Keratinocyte (primary cell): ENCODE measurements around the gene XPC. TPM values are rescaled to one million over a fixed set of nuclear protein-coding genes. Genes with fewer than 3 reads are reported as not detected.
A peak's percentile ranks its signal among the peaks of the same experiment; 100 is the strongest.

ENCODE experiments used
- DNase-seq: peaks from one replicate; pipeline ENCODE4 v3.0.0-alpha.2; 2011; ENCODE audit warnings: low read depth, missing footprints, low spot score
- FAIRE-seq: peaks from 2 replicates; lab custom pipeline; 2011; peaks lifted over from hg19 to GRCh38; lab: Jason Lieb, UNC
- H2AFZ ChIP-seq: 2 replicates; pipeline ENCODE4 v1.6.0; 2012; ENCODE audit warnings: low read length, control low read depth, inconsistent platforms; ENCODE audit not compliant: control insufficient read depth
- H3K27ac ChIP-seq: 2 replicates; pipeline ENCODE4 v1.5.1; 2011; ENCODE audit warnings: low read length; ENCODE audit not compliant: control insufficient read depth, insufficient read depth
- H3K27me3 ChIP-seq: 3 replicates; pipeline ENCODE4 v1.6.0; 2011; ENCODE audit warnings: low read length; ENCODE audit not compliant: control insufficient read depth, insufficient read depth; ENCODE audit errors: extremely low read depth
- H3K36me3 ChIP-seq, 2 experiments: 2 replicates in 1 of 2; 3 replicates in 1 of 2; pipeline ENCODE4 v1.5.1; 2011; ENCODE audit warnings: low read length in 2 of 2, mild to moderate bottlenecking in 1 of 2; ENCODE audit not compliant: control insufficient read depth in 2 of 2, insufficient read depth in 2 of 2; ENCODE audit errors: extremely low read depth in 1 of 2
- H3K4me1 ChIP-seq: 3 replicates; pipeline ENCODE4 v1.5.1; 2011; ENCODE audit warnings: low read length; ENCODE audit not compliant: control insufficient read depth, insufficient read depth; ENCODE audit errors: extremely low read depth
- H3K4me2 ChIP-seq: 3 replicates; pipeline ENCODE4 v1.6.0; 2011; ENCODE audit warnings: low read depth, low read length; ENCODE audit not compliant: control insufficient read depth, insufficient read depth; ENCODE audit errors: extremely low read depth
- H3K4me3 ChIP-seq, 3 experiments: fragments of 200-600 bp in 1 of 3; sonication (generic) in 1 of 3; 2 replicates in 2 of 3; 3 replicates in 1 of 3; pipeline ENCODE4 v1.5.1; 2011 to 2016; ENCODE audit warnings: low read length in 3 of 3, mild to moderate bottlenecking in 3 of 3, control low read depth in 2 of 3, inconsistent platforms in 1 of 3, low read depth in 1 of 3, mixed read lengths in 1 of 3, mixed run types in 1 of 3, moderate library complexity in 1 of 3; ENCODE audit not compliant: control insufficient read depth in 2 of 3, insufficient read depth in 2 of 3; ENCODE audit errors: extremely low read depth in 1 of 3
- H3K79me2 ChIP-seq: 2 replicates; pipeline ENCODE4 v1.6.0; 2012; ENCODE audit warnings: low read length; ENCODE audit not compliant: control insufficient read depth, insufficient read depth
- H3K9ac ChIP-seq: 3 replicates; pipeline ENCODE4 v1.6.0; 2011; ENCODE audit warnings: low read length; ENCODE audit not compliant: control insufficient read depth, insufficient read depth; ENCODE audit errors: extremely low read depth
- H3K9me1 ChIP-seq: 3 replicates; pipeline ENCODE4 v1.6.0; 2011; ENCODE audit warnings: low read length; ENCODE audit not compliant: control insufficient read depth, insufficient read depth; ENCODE audit errors: extremely low read depth
- H3K9me3 ChIP-seq: 2 replicates; pipeline ENCODE4 v1.5.1; 2012; ENCODE audit warnings: low read depth, low read length; ENCODE audit not compliant: control insufficient read depth
- H4K20me1 ChIP-seq: 3 replicates; pipeline ENCODE4 v1.6.0; 2011; ENCODE audit warnings: low read length; ENCODE audit not compliant: control insufficient read depth, insufficient read depth; ENCODE audit errors: extremely low read depth
- CTCF ChIP-seq, 3 experiments: IDR thresholded peaks in 1 of 3; conservative IDR thresholded peaks in 1 of 3; optimal IDR thresholded peaks in 1 of 3; 2 replicates in 2 of 3; 3 replicates in 1 of 3; pipeline versions ENCODE3 to v1.5.1; 2011; ENCODE audit warnings: low read length in 3 of 3, mild to moderate bottlenecking in 3 of 3, moderate library complexity in 2 of 3, control low read depth in 1 of 3, inconsistent platforms in 1 of 3; ENCODE audit not compliant: insufficient read depth in 2 of 3; ENCODE audit errors: extremely low read depth in 1 of 3
- EZH2 ChIP-seq: IDR thresholded peaks from one replicate; pipeline ENCODE4 v1.6.1; 2012; ENCODE audit warnings: inconsistent platforms, mild to moderate bottlenecking, low read length, moderate library complexity
- dilution Hi-C: fragments of 300-500 bp; cut with MboI; formaldehyde crosslinking; loops from one replicate; pipeline ENCODE4 v1.7.0; 2020; ENCODE audit warnings: low sequenced_read_pairs; ENCODE audit not compliant: extremely low pct_ligation_motif_present
- polyA plus RNA-seq, 5 experiments: library from polyadenylated mRNA; depleted of rRNA in 3 of 5; stranded (reverse) in 3 of 5; stranded (forward) in 1 of 5; unstranded in 1 of 5; fragments of >200 nt; gene quantifications; 1 replicate in 1 of 5; 2 replicates in 3 of 5; 3 replicates in 1 of 5; pipeline versions ENCODE4 v1.2.1 to v1.2.3, GENCODE V29; 2011 to 2012; ENCODE audit warnings: missing spikeins in 2 of 5, low read depth in 1 of 5, low replicate concordance in 1 of 5

XPC gene
- polyA plus RNA-seq, 1 donor (not counting 4 experiments of a cell fraction or from before 2014, with no cell fraction given), result 24.9 TPM

GRCh38 chr3:14118400-14119381, 59.7 kb downstream of the XPC start:
- dilution Hi-C loops, result no loop called here

GRCh38 chr3:14117468-14118399, 60.7 kb downstream of the XPC start:
- no peak for FAIRE-seq
- H3K79me2 ChIP-seq, result peaks cover 23% of the 10 kb centered on the region
- no peak overlapping the region for H3K4me3 ChIP-seq
- no peaks in the 10 kb centered on the region for H3K27me3 ChIP-seq
- no peak overlapping the region for H3K9ac ChIP-seq
- peaks cover 25 to 38% of the 10 kb centered on the region in 2 experiments for H3K36me3 ChIP-seq
- no peak overlapping the region for H2AFZ ChIP-seq
- no peaks in the 10 kb centered on the region for H4K20me1 ChIP-seq
- TF ChIP-seq EZH2 (no peak), CTCF (optimal IDR thresholded peaks at IDR 0.05 in 1 of 3, IDR thresholded peaks at IDR 0.05 in 1 of 3, conservative IDR thresholded peaks at IDR 0.05 in 1 of 3; ENCODE audit: extremely low read depth in 1 of 3, insufficient read depth in 2 of 3, low read length in 3 of 3) (no peak)
- no peaks in the 10 kb centered on the region for H3K9me3 ChIP-seq
- dilution Hi-C loops, result no loop called here
- H3K4me1 ChIP-seq, result peaks cover 22% of the 10 kb centered on the region
- no peak overlapping the region for H3K27ac ChIP-seq
- DNase-seq, result no peak
- H3K4me2 ChIP-seq, result no peak overlapping the region
- no peaks in the 10 kb centered on the region for H3K9me1 ChIP-seq

More at GRCh38 chr3:14118400-14119381, 59.7 kb downstream of the XPC start:
- Histone ChIP-seq H4K20me1 (no peaks in the 10 kb centered on the region), H3K4me2 (peak overlapping the region; percentile 20), H3K27me3 (no peaks in the 10 kb centered on the region), H3K4me1 (peaks cover 28% of the 10 kb centered on the region), H3K27ac (peak overlapping the region; percentile 16), H3K79me2 (peaks cover 29% of the 10 kb centered on the region), H3K9me3 (no peaks in the 10 kb centered on the region), H3K36me3 (peaks cover 23 to 38% of the 10 kb centered on the region in 2 experiments), H3K9me1 (no peaks in the 10 kb centered on the region), H3K9ac (peak overlapping the region; percentile 5), H2AFZ (no peak overlapping the region), H3K4me3 (no peak overlapping the region)
- DNase-seq, result no peak
- FAIRE-seq, result no peak
- no peak for TF ChIP-seq CTCF (optimal IDR thresholded peaks at IDR 0.05 in 1 of 3, IDR thresholded peaks at IDR 0.05 in 1 of 3, conservative IDR thresholded peaks at IDR 0.05 in 1 of 3; ENCODE audit: extremely low read depth in 1 of 3, insufficient read depth in 2 of 3, low read length in 3 of 3)
- no peak for TF ChIP-seq EZH2
